ENCODE measurements around the gene HOXB2.

HOXB2 gene

GRCh38 chr17:48500435-48501426, 44.2 kb downstream of the HOXB2 start:
- Mint-ChIP-seq H3K36me3 (no peaks in the 10 kb centered on the region), H3K27ac (no peak overlapping the region), H3K4me3 (no peak overlapping the region), H3K9me3 (no peaks in the 10 kb centered on the region), H3K4me1 (no peaks in the 10 kb centered on the region), H3K27me3 (peaks cover 16% of the 10 kb centered on the region)
- ATAC-seq (ENCODE audit: low read depth) (no peak), DNase-seq (ENCODE audit: low spot score in 2 of 2) (no peak)

GRCh38 chr17:48499735-48500434, 45.0 kb downstream of the HOXB2 start:
- Mint-ChIP-seq H3K36me3 (no peaks in the 10 kb centered on the region), H3K27ac (no peak overlapping the region), H3K9me3 (no peaks in the 10 kb centered on the region), H3K4me1 (no peaks in the 10 kb centered on the region), H3K27me3 (peaks cover 13% of the 10 kb centered on the region), H3K4me3 (no peak overlapping the region)
- no peak for ATAC-seq (ENCODE audit: low read depth)
- no peak for DNase-seq (ENCODE audit: low spot score in 2 of 2)

GRCh38 chr17:48499248-48499647, 45.7 kb downstream of the HOXB2 start:
- H3K4me3 Mint-ChIP-seq = no peak overlapping the region
- no peak overlapping the region for H3K27ac Mint-ChIP-seq
- no peak for DNase-seq (ENCODE audit: low spot score in 2 of 2)
- no peaks in the 10 kb centered on the region for H3K4me1 Mint-ChIP-seq
- no peak for ATAC-seq (ENCODE audit: low read depth)
- no peaks in the 10 kb centered on the region for H3K9me3 Mint-ChIP-seq
- no peaks in the 10 kb centered on the region for H3K36me3 Mint-ChIP-seq
- H3K27me3 Mint-ChIP-seq = peaks cover 16% of the 10 kb centered on the region

- DNase-seq (ENCODE audit: low spot score in 2 of 2) = no peak
- no peak overlapping the region for H3K27ac Mint-ChIP-seq
- H3K9me3 Mint-ChIP-seq = no peaks in the 10 kb centered on the region
- no peak overlapping the region for H3K4me3 Mint-ChIP-seq
- ATAC-seq (ENCODE audit: low read depth) = no peak
- no peaks in the 10 kb centered on the region for H3K36me3 Mint-ChIP-seq
- H3K4me1 Mint-ChIP-seq = no peaks in the 10 kb centered on the region
- peaks cover 18% of the 10 kb centered on the region for H3K27me3 Mint-ChIP-seq
These were observed 46.6 kb downstream of the HOXB2 start for GRCh38 chr17:48498164-48498850.

GRCh38 chr17:48497103-48497502, 47.8 kb downstream of the HOXB2 start:
- Mint-ChIP-seq H3K9me3 (no peaks in the 10 kb centered on the region), H3K4me3 (no peak overlapping the region), H3K4me1 (no peaks in the 10 kb centered on the region), H3K27ac (no peak overlapping the region), H3K36me3 (no peaks in the 10 kb centered on the region), H3K27me3 (peaks cover 14% of the 10 kb centered on the region)
- no peak for ATAC-seq (ENCODE audit: low read depth)
- DNase-seq (ENCODE audit: low spot score in 2 of 2) = no peak

- H3K27ac Mint-ChIP-seq = no peak overlapping the region
- no peak for ATAC-seq (ENCODE audit: low read depth)
- peaks cover 3% of the 10 kb centered on the region for H3K4me1 Mint-ChIP-seq
- H3K4me3 Mint-ChIP-seq = no peak overlapping the region
- no peaks in the 10 kb centered on the region for H3K9me3 Mint-ChIP-seq
- H3K27me3 Mint-ChIP-seq = peaks cover 17% of the 10 kb centered on the region
- DNase-seq (ENCODE audit: low spot score in 2 of 2) = no peak
- H3K36me3 Mint-ChIP-seq = no peaks in the 10 kb centered on the region
These were observed 50.6 kb downstream of the HOXB2 start for GRCh38 chr17:48494335-48494734.
